ENCODE measurements around the gene RUNX1. TPM values are rescaled to one million over a fixed set of nuclear protein-coding genes. Genes with fewer than 3 reads are reported as not detected.

Gene RUNX1
- total RNA-seq, 1 experiment from 2014 or later: 0.52 TPM

DNA sequence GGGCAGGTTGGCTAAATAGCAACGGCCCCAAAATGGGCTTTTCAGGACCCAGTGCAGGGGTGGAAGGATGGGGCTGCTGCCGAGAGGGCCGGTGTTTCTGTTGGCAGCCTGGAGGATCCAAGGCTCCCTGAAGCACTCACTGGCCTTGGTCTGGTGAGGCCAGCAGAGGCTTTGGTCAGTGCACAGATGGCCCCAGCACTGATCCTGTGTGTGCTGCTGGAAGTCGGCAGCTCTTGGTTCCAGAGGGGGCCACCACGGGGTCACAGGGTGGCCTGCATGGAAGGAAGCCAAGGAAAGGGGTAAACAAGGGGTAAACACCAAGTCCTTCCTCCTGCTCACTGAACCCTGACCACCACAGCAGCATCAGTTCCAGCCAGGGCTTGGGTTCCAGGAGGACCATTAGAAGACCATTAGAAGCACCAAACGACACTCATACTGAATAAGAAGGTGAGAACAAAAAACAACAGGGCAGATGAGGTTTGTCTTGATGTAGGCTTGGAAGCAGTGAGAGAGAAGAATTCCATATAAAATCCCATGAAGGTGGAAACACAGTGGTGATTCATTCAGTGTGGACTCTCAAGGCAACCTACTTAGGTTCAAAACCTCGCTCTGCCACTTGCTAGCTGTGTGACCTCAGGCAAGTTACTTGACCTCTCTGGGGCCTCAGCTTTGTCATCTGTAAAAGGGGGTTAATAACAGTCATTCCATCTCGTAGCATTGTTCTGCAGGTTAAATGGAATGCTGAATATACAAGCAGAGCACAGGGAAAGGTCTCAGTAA is 184.5 kb downstream of the RUNX1 start:
- H3K9me3 ChIP-seq (ENCODE audit: low read depth, low read length, poor library complexity, severe bottlenecking): no peaks in the 10 kb centered on the region
- DNase-seq (ENCODE audit: low spot score): no peak
- no peaks in the 10 kb centered on the region for H3K27me3 ChIP-seq (replicated peaks; ENCODE audit: insufficient read depth, low read depth, low read length, poor library complexity)
- TF ChIP-seq, protein P1, sequence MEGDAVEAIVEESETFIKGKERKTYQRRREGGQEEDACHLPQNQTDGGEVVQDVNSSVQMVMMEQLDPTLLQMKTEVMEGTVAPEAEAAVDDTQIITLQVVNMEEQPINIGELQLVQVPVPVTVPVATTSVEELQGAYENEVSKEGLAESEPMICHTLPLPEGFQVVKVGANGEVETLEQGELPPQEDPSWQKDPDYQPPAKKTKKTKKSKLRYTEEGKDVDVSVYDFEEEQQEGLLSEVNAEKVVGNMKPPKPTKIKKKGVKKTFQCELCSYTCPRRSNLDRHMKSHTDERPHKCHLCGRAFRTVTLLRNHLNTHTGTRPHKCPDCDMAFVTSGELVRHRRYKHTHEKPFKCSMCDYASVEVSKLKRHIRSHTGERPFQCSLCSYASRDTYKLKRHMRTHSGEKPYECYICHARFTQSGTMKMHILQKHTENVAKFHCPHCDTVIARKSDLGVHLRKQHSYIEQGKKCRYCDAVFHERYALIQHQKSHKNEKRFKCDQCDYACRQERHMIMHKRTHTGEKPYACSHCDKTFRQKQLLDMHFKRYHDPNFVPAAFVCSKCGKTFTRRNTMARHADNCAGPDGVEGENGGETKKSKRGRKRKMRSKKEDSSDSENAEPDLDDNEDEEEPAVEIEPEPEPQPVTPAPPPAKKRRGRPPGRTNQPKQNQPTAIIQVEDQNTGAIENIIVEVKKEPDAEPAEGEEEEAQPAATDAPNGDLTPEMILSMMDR (conservative IDR thresholded peaks at IDR 0.05; ENCODE audit: low read depth, low read length): no peak
- TF ChIP-seq EZH2 (IDR thresholded peaks at IDR 0.05; ENCODE audit: borderline replicate concordance, low read depth, low read length, poor library complexity, severe bottlenecking): no peak
- H3K4me3 ChIP-seq (ENCODE audit: low read depth, low read length, poor library complexity, severe bottlenecking): no peak overlapping the region
- ChIA-PET POLR2A (ENCODE audit: low non-redundant PET) (no interaction called here), CTCF (no interaction called here)
- no TSS peak for BruUV-seq (replicated peaks)
- H3K4me1 ChIP-seq (ENCODE audit: insufficient read depth, low read length, poor library complexity, severe bottlenecking): no peaks in the 10 kb centered on the region
- H3K27ac ChIP-seq (ENCODE audit: low read depth, low read length, poor library complexity, severe bottlenecking): no peak overlapping the region
- intact Hi-C loops (cut with micrococcal nuclease; ENCODE audit: unreplicated experiment): no loop called here
- H3K36me3 ChIP-seq (ENCODE audit: insufficient read depth, low read length, poor library complexity, severe bottlenecking): no peaks in the 10 kb centered on the region

DNA sequence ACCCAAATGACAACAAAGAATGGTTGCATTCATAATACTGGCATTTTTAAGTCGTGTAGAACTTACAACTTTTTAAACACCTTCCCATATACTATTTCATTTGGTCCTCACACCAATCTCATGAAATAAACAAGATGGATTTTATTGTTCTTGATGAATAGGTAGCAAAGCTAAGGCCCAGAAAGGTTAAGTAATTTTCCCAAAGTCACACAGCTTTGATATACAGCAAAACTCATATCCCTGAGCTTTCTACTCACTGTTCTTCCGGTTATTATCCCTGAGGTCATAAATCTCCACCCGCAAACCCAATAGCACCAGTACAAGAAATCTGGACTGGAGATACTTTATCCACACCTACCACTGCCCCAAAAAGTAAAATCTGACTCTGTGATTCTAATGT is 186.2 kb downstream of the RUNX1 start:
- H3K4me1 ChIP-seq (ENCODE audit: insufficient read depth, low read length, poor library complexity, severe bottlenecking): no peaks in the 10 kb centered on the region
- no peaks in the 10 kb centered on the region for H3K36me3 ChIP-seq (ENCODE audit: insufficient read depth, low read length, poor library complexity, severe bottlenecking)
- ChIA-PET POLR2A (ENCODE audit: low non-redundant PET) (no interaction called here), CTCF (no interaction called here)
- no TSS peak for BruUV-seq (replicated peaks)
- no peak for DNase-seq (ENCODE audit: low spot score)
- H3K27me3 ChIP-seq (replicated peaks; ENCODE audit: insufficient read depth, low read depth, low read length, poor library complexity): no peaks in the 10 kb centered on the region
- H3K9me3 ChIP-seq (ENCODE audit: low read depth, low read length, poor library complexity, severe bottlenecking): no peaks in the 10 kb centered on the region
- intact Hi-C loops (cut with micrococcal nuclease; ENCODE audit: unreplicated experiment): no loop called here
- TF ChIP-seq, protein P1 (conservative IDR thresholded peaks at IDR 0.05; ENCODE audit: low read depth, low read length): no peak
- TF ChIP-seq EZH2 (IDR thresholded peaks at IDR 0.05; ENCODE audit: borderline replicate concordance, low read depth, low read length, poor library complexity, severe bottlenecking): no peak
- no peak overlapping the region for H3K27ac ChIP-seq (ENCODE audit: low read depth, low read length, poor library complexity, severe bottlenecking)
- H3K4me3 ChIP-seq (ENCODE audit: low read depth, low read length, poor library complexity, severe bottlenecking): no peak overlapping the region

DNA sequence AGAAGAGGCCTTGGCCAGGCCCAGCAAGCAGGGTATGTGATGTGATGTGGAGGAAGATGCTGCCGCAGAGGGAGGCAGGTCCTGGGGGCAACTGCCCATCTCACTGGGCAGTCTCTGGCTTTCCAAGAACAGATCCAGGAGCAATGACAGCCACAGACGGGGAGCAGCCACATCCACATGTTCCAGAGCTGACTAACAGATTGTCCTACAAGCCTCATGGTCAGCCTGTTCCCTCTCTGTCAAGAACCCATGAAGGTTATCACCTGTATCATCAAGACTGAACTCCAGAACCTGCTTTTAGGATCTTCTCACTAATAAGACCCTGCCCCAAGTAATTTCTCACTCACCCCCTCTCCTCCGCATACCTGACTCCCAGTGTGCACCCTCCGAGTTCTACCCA is 187.8 kb downstream of the RUNX1 start:
- POLR2A ChIA-PET (ENCODE audit: low non-redundant PET): no interaction called here

More for the DNA sequence above, 187.8 kb downstream of the RUNX1 start:
- CTCF ChIA-PET: no interaction called here
- Histone ChIP-seq H3K27ac (ENCODE audit: low read depth, low read length, poor library complexity, severe bottlenecking) (no peak overlapping the region), H3K9me3 (ENCODE audit: low read depth, low read length, poor library complexity, severe bottlenecking) (no peaks in the 10 kb centered on the region), H3K27me3 (replicated peaks; ENCODE audit: insufficient read depth, low read depth, low read length, poor library complexity) (no peaks in the 10 kb centered on the region), H3K36me3 (ENCODE audit: insufficient read depth, low read length, poor library complexity, severe bottlenecking) (no peaks in the 10 kb centered on the region), H3K4me1 (ENCODE audit: insufficient read depth, low read length, poor library complexity, severe bottlenecking) (no peaks in the 10 kb centered on the region), H3K4me3 (ENCODE audit: low read depth, low read length, poor library complexity, severe bottlenecking) (no peak overlapping the region)
- intact Hi-C loops (cut with micrococcal nuclease; ENCODE audit: unreplicated experiment): no loop called here
- no TSS peak for BruUV-seq (replicated peaks)
- DNase-seq (ENCODE audit: low spot score): no peak
- TF ChIP-seq EZH2 (IDR thresholded peaks at IDR 0.05; ENCODE audit: borderline replicate concordance, low read depth, low read length, poor library complexity, severe bottlenecking): no peak
- TF ChIP-seq, protein P1 (conservative IDR thresholded peaks at IDR 0.05; ENCODE audit: low read depth, low read length): no peak

Measured in A673 (cell line).